ENCODE measurements around the gene TCERG1L. TPM values are rescaled to one million over a fixed set of nuclear protein-coding genes. Genes with fewer than 3 reads are reported as not detected.

Gene TCERG1L
- total RNA-seq, 4 donors from 2014 or later: 0.41 TPM; not detected in 3

- H3K36me3 ChIP-seq: no peaks in the 10 kb centered on the region
- intact Hi-C loops (cut with DNase I; ENCODE audit: low total_unique reads): no loop called here
- H3K4me3 ChIP-seq: no peak overlapping the region
- no peaks in the 10 kb centered on the region for H3K9me3 ChIP-seq
- H3K27ac ChIP-seq: no peak overlapping the region
- no peaks in the 10 kb centered on the region for H3K4me1 ChIP-seq
- no peaks in the 10 kb centered on the region for H3K27me3 ChIP-seq
- no peak for TF ChIP-seq CTCF (IDR thresholded peaks at IDR 0.05)
- no peak for TF ChIP-seq POLR2A (IDR thresholded peaks at IDR 0.05)
- DNase-seq: no peak
Measured at GRCh38 chr10:131249955-131250344, 61.6 kb downstream of the TCERG1L start.

- H3K4me1 ChIP-seq: no peaks in the 10 kb centered on the region
- H3K27ac ChIP-seq: no peak overlapping the region
- no peaks in the 10 kb centered on the region for H3K27me3 ChIP-seq
- no peak overlapping the region for H3K4me3 ChIP-seq
- intact Hi-C loops (cut with DNase I; ENCODE audit: low total_unique reads): no loop called here
- no peak for TF ChIP-seq CTCF (IDR thresholded peaks at IDR 0.05)
- TF ChIP-seq POLR2A (IDR thresholded peaks at IDR 0.05): no peak
- no peaks in the 10 kb centered on the region for H3K36me3 ChIP-seq
- no peaks in the 10 kb centered on the region for H3K9me3 ChIP-seq
- no peak for DNase-seq
Measured at GRCh38 chr10:131249238-131249954, 62.1 kb downstream of the TCERG1L start.

GRCh38 chr10:131248376-131249165 lies 63.0 kb downstream of the TCERG1L start:
- Histone ChIP-seq H3K27me3 (no peaks in the 10 kb centered on the region), H3K27ac (no peak overlapping the region), H3K4me1 (no peaks in the 10 kb centered on the region), H3K4me3 (no peak overlapping the region), H3K9me3 (no peaks in the 10 kb centered on the region), H3K36me3 (no peaks in the 10 kb centered on the region)
- DNase-seq: no peak
- intact Hi-C loops (cut with DNase I; ENCODE audit: low total_unique reads): no loop called here
- TF ChIP-seq CTCF (IDR thresholded peaks at IDR 0.05): no peak
- TF ChIP-seq POLR2A (IDR thresholded peaks at IDR 0.05): no peak

GRCh38 chr10:131247873-131248272 lies 63.6 kb downstream of the TCERG1L start:
- no peak overlapping the region for H3K27ac ChIP-seq
- no peaks in the 10 kb centered on the region for H3K27me3 ChIP-seq
- H3K4me1 ChIP-seq: no peaks in the 10 kb centered on the region
- no peak for TF ChIP-seq POLR2A (IDR thresholded peaks at IDR 0.05)
- no peak for TF ChIP-seq CTCF (IDR thresholded peaks at IDR 0.05)
- intact Hi-C loops (cut with DNase I; ENCODE audit: low total_unique reads): no loop called here
- DNase-seq: no peak
- no peaks in the 10 kb centered on the region for H3K36me3 ChIP-seq
- H3K4me3 ChIP-seq: no peak overlapping the region
- no peaks in the 10 kb centered on the region for H3K9me3 ChIP-seq

GRCh38 chr10:131246775-131247174 lies 64.7 kb downstream of the TCERG1L start:
- intact Hi-C loops (cut with DNase I; ENCODE audit: low total_unique reads): no loop called here
- H3K27me3 ChIP-seq: no peaks in the 10 kb centered on the region
- no peak overlapping the region for H3K4me3 ChIP-seq
- no peaks in the 10 kb centered on the region for H3K36me3 ChIP-seq
- no peaks in the 10 kb centered on the region for H3K4me1 ChIP-seq
- no peak for DNase-seq
- no peak for TF ChIP-seq CTCF (IDR thresholded peaks at IDR 0.05)
- no peak for TF ChIP-seq POLR2A (IDR thresholded peaks at IDR 0.05)
- H3K9me3 ChIP-seq: no peaks in the 10 kb centered on the region
- no peak overlapping the region for H3K27ac ChIP-seq
